MM.1S (cell line): ENCODE results near the gene CADM4.

Source experiments
- DNase-seq: peaks from one replicate; pipeline ENCODE4 v3.0.0-alpha.2; 2015
- H2AFZ ChIP-seq: fragments of 300-600 bp; sonication (generic); 2 replicates; pipeline ENCODE4 v1.6.0; 2016; ENCODE audit warnings: antibody characterized with exemption, low read length
- H3F3A ChIP-seq: fragments of 300-600 bp; sonication (generic); 2 replicates; pipeline ENCODE4 v1.6.1; 2016; ENCODE audit warnings: mild to moderate bottlenecking, antibody characterized with exemption, low read length, moderate library complexity, mixed read lengths; ENCODE audit not compliant: insufficient read depth
- H3K27ac ChIP-seq: fragments of 300-600 bp; sonication (generic); 2 replicates; pipeline ENCODE4 v1.5.1; 2016; ENCODE audit warnings: mild to moderate bottlenecking, low read length
- H3K27me3 ChIP-seq: fragments of 300-600 bp; sonication (generic); replicated peaks from 2 replicates; pipeline ENCODE4 v1.6.0; 2016; ENCODE audit warnings: low read length; ENCODE audit not compliant: insufficient read depth
- H3K36me3 ChIP-seq: fragments of 300-600 bp; sonication (generic); replicated peaks from 2 replicates; pipeline ENCODE4 v1.6.1; 2016; ENCODE audit warnings: mild to moderate bottlenecking, low read length, mixed read lengths; ENCODE audit not compliant: insufficient read depth
- H3K4me1 ChIP-seq: fragments of 300-600 bp; sonication (generic); 2 replicates; pipeline ENCODE4 v1.6.1; 2016; ENCODE audit warnings: low read length, mixed read lengths
- H3K4me2 ChIP-seq: fragments of 300-600 bp; sonication (generic); 2 replicates; pipeline ENCODE4 v1.6.0; 2016; ENCODE audit warnings: low read depth, low read length
- H3K4me3 ChIP-seq: fragments of 300-600 bp; sonication (generic); 2 replicates; pipeline ENCODE4 v1.5.1; 2016; ENCODE audit warnings: low read length, mixed read lengths
- H3K79me2 ChIP-seq: fragments of 300-600 bp; sonication (generic); 2 replicates; pipeline ENCODE4 v1.6.1; 2016; ENCODE audit warnings: mixed run types, low read length, mixed read lengths
- H3K9ac ChIP-seq: fragments of 300-600 bp; sonication (generic); 2 replicates; pipeline ENCODE4 v1.6.1; 2016; ENCODE audit warnings: low read length, mixed read lengths
- H3K9me2 ChIP-seq: fragments of 300-600 bp; sonication (generic); replicated peaks from 2 replicates; pipeline ENCODE4 v1.6.1; 2016; ENCODE audit warnings: mild to moderate bottlenecking, low read length, mixed read lengths; ENCODE audit not compliant: insufficient read depth
- H3K9me3 ChIP-seq: fragments of 300-600 bp; sonication (generic); replicated peaks from 2 replicates; pipeline ENCODE4 v1.6.1; 2016; ENCODE audit warnings: mild to moderate bottlenecking, low read length, mixed read lengths; ENCODE audit not compliant: insufficient read depth
- H4K20me1 ChIP-seq: fragments of 300-600 bp; sonication (generic); 2 replicates; pipeline ENCODE4 v1.6.1; 2016; ENCODE audit warnings: mild to moderate bottlenecking, low read length, moderate library complexity, mixed read lengths; ENCODE audit not compliant: insufficient read depth
- EZH2 ChIP-seq: fragments of 300-600 bp; sonication (generic); optimal IDR thresholded peaks from 2 replicates; pipeline ENCODE3; 2017; ENCODE audit warnings: low read depth, mild to moderate bottlenecking, antibody characterized with exemption, low read length, mixed read lengths
- EZH2phosphoT487 ChIP-seq: fragments of 300-600 bp; sonication (generic); IDR thresholded peaks from 2 replicates; pipeline ENCODE4 v1.6.1; 2018; ENCODE audit warnings: antibody characterized with exemption, low read length
- TF ChIP-seq, protein P1 (sequence below): fragments of 300-600 bp; sonication (generic); IDR thresholded peaks from 2 replicates; pipeline ENCODE4 v1.5.1; 2016; ENCODE audit warnings: antibody characterized with exemption, low read length, mixed read lengths

CADM4 gene

DNA sequence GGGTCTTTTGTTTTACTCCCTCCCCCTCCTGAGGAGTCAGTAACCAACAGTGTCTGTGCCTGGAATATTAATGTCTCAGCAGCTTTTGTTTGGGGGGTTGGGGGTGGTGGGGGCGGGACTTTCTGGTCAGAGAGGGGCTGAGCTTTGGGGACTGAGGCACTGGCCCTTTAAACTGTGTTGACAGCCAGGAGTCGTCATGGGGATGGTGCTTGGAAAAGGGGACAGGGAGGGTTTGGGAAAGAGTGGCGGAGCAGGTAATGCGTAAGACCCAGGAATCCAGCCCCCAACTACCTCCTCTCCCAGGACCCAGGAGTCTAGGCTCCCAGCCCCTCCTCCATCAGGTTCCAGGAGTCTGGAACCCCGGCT lies 5.2 kb downstream of the CADM4 start:
- Histone ChIP-seq H3K79me2 (no peaks in the 10 kb centered on the region), H3F3A (no peaks in the 10 kb centered on the region), H3K9me3 (no peaks in the 10 kb centered on the region), H3K36me3 (no peaks in the 10 kb centered on the region), H3K9me2 (no peaks in the 10 kb centered on the region), H3K4me3 (no peak overlapping the region), H2AFZ (no peak overlapping the region), H4K20me1 (no peaks in the 10 kb centered on the region), H3K27ac (no peak overlapping the region), H3K4me1 (no peaks in the 10 kb centered on the region), H3K27me3 (peaks cover 48% of the 10 kb centered on the region), H3K4me2 (no peak overlapping the region), H3K9ac (no peak overlapping the region)
- no peak for TF ChIP-seq EZH2phosphoT487
- no peak for TF ChIP-seq EZH2
- TF ChIP-seq, protein P1, sequence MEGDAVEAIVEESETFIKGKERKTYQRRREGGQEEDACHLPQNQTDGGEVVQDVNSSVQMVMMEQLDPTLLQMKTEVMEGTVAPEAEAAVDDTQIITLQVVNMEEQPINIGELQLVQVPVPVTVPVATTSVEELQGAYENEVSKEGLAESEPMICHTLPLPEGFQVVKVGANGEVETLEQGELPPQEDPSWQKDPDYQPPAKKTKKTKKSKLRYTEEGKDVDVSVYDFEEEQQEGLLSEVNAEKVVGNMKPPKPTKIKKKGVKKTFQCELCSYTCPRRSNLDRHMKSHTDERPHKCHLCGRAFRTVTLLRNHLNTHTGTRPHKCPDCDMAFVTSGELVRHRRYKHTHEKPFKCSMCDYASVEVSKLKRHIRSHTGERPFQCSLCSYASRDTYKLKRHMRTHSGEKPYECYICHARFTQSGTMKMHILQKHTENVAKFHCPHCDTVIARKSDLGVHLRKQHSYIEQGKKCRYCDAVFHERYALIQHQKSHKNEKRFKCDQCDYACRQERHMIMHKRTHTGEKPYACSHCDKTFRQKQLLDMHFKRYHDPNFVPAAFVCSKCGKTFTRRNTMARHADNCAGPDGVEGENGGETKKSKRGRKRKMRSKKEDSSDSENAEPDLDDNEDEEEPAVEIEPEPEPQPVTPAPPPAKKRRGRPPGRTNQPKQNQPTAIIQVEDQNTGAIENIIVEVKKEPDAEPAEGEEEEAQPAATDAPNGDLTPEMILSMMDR: no peak
- DNase-seq: no peak

DNA sequence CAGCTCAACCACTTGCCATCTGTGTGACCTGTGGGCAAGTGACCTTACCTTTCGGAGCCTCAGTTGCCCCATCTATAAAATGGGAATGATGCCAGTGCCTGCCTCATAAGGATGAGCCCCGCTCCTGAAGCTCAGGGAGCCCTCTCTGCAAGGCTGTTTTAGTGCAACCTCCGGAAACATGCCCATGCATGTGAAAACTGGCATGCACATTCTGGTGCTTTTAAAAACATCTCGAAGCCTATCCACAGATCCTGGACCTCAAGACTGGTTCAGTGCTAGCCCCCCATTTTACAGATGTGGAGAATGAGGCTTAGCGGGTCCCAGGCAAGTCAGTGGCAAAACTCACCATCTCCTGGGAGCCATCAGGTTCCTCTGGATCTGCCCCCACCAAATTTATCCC lies 5.6 kb downstream of the CADM4 start:
- Histone ChIP-seq H4K20me1 (no peaks in the 10 kb centered on the region), H2AFZ (no peak overlapping the region), H3K9ac (no peak overlapping the region), H3K4me3 (no peak overlapping the region), H3K4me1 (no peaks in the 10 kb centered on the region), H3K79me2 (no peaks in the 10 kb centered on the region), H3F3A (no peaks in the 10 kb centered on the region), H3K36me3 (no peaks in the 10 kb centered on the region), H3K9me2 (no peaks in the 10 kb centered on the region), H3K27ac (no peak overlapping the region), H3K27me3 (peaks cover 46% of the 10 kb centered on the region), H3K9me3 (no peaks in the 10 kb centered on the region), H3K4me2 (no peak overlapping the region)
- no peak for DNase-seq
- no peak for TF ChIP-seq EZH2phosphoT487
- TF ChIP-seq, protein P1: no peak
- no peak for TF ChIP-seq EZH2

DNA sequence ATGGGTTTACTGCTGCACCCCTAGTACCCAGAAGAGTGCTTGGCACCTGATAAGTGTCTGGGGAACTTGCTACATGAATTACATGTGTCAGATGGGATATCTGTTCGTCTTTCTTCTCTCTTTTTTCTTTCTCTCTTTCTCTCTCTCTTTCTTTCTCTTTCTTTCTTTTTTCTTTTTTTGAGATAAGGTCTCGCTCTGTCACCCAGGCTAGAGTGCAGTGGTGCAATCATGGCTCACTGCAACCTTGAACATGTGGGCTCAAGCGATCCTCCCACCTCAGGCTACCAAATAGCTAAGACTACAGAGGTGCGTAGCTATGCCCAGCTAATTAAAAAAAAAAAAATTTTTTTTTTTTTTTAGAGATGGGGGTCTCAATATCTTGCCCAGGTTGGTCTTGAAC lies 6.1 kb downstream of the CADM4 start:
- no peak overlapping the region for H3K4me2 ChIP-seq
- H3K9me2 ChIP-seq: no peaks in the 10 kb centered on the region
- peaks cover 41% of the 10 kb centered on the region for H3K27me3 ChIP-seq
- DNase-seq: no peak
- H3K79me2 ChIP-seq: no peaks in the 10 kb centered on the region
- H3K36me3 ChIP-seq: no peaks in the 10 kb centered on the region
- H3K9me3 ChIP-seq: no peaks in the 10 kb centered on the region
- TF ChIP-seq, protein P1: no peak
- TF ChIP-seq EZH2phosphoT487 (no peak), EZH2 (no peak)
- H3K27ac ChIP-seq: no peak overlapping the region
- no peaks in the 10 kb centered on the region for H4K20me1 ChIP-seq
- no peaks in the 10 kb centered on the region for H3K4me1 ChIP-seq
- no peaks in the 10 kb centered on the region for H3F3A ChIP-seq
- no peak overlapping the region for H3K4me3 ChIP-seq
- no peak overlapping the region for H3K9ac ChIP-seq
- no peak overlapping the region for H2AFZ ChIP-seq
